A673 (cell line): ENCODE measurements around the gene PARN.

Experiments used
- EZH2 ChIP-seq: fragments of 200-600 bp; sonication (generic); IDR thresholded peaks from 2 replicates; pipeline ENCODE4 v1.6.1; 2017; ENCODE audit warnings: borderline replicate concordance, low read depth, mild to moderate bottlenecking, mixed read lengths, antibody characterized with exemption, low read length; ENCODE audit not compliant: poor library complexity, severe bottlenecking
- TF ChIP-seq, protein P1 (sequence below): fragments of 300-800, 200-600 bp; sonication (generic); conservative IDR thresholded peaks from 2 replicates; pipeline ENCODE4 v1.5.1; 2017; ENCODE audit warnings: low read depth, mild to moderate bottlenecking, antibody characterized with exemption, low read length, moderate library complexity, mixed read lengths

DNA sequence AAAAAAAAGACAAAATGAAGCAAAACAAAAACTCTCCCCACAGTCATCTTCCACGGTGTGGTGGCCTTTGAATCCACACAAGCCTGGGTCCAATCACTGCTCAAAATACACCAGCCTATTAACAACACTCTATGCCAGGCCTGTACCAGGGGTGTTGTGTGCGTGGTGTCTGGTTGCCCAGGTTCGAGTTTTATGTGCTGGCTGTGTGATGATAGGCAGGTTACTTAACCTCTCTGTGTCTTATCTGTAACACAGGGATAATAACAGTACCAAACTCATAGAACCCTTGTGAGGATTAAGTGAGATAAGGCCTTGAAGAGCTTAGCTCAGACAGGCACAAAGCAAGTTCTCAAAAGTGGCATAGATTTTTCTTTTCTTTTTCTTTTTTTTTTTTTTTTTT lies 235.2 kb downstream of the PARN start:
- TF ChIP-seq, protein P1, sequence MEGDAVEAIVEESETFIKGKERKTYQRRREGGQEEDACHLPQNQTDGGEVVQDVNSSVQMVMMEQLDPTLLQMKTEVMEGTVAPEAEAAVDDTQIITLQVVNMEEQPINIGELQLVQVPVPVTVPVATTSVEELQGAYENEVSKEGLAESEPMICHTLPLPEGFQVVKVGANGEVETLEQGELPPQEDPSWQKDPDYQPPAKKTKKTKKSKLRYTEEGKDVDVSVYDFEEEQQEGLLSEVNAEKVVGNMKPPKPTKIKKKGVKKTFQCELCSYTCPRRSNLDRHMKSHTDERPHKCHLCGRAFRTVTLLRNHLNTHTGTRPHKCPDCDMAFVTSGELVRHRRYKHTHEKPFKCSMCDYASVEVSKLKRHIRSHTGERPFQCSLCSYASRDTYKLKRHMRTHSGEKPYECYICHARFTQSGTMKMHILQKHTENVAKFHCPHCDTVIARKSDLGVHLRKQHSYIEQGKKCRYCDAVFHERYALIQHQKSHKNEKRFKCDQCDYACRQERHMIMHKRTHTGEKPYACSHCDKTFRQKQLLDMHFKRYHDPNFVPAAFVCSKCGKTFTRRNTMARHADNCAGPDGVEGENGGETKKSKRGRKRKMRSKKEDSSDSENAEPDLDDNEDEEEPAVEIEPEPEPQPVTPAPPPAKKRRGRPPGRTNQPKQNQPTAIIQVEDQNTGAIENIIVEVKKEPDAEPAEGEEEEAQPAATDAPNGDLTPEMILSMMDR: no peak
- TF ChIP-seq EZH2: no peak
